MCF 10A (cell line): ENCODE results near the gene DLX4. TPM values are rescaled to one million over a fixed set of nuclear protein-coding genes. Genes with fewer than 3 reads are reported as not detected.

Experiments
- BruUV-seq: library from RNA; stranded (reverse); fragments of 400-500 nt; replicated peaks from 2 replicates; lab custom pipeline; 2021; lab: Mats Ljungman, UMichigan
- CTCF ChIA-PET: fragments of 300-600 bp; sonication (Branson Sonifier 250); formaldehyde crosslinking; extraction: SDS; loops from one replicate; lab custom pipeline; 2021; ENCODE audit warnings: antibody characterized with exemption, inconsistent platforms; lab: Yijun Ruan, JAX
- POLR2A ChIA-PET: fragments of 300-600, 350-650 bp; sonication (Branson Sonifier 250); formaldehyde crosslinking; extraction: SDS; loops from one replicate; lab custom pipeline; 2020; ENCODE audit warnings: antibody characterized with exemption, inconsistent platforms; lab: Yijun Ruan, JAX
- DNase-seq: peaks from one replicate; pipeline ENCODE4 v3.0.0-alpha.2; 2018; ENCODE audit not compliant: unreplicated experiment
- H3K27ac Mint-ChIP-seq: one replicate; pipeline ENCODE4 v1.8.0; 2022; ENCODE audit warnings: mild to moderate bottlenecking, low read depth, mixed read lengths; ENCODE audit not compliant: unreplicated experiment
- H3K27me3 Mint-ChIP-seq: one replicate; pipeline ENCODE4 v1.8.0; 2022; ENCODE audit warnings: mixed read lengths; ENCODE audit not compliant: insufficient read depth, unreplicated experiment
- H3K36me3 Mint-ChIP-seq: one replicate; pipeline ENCODE4 v1.8.0; 2022; ENCODE audit warnings: mild to moderate bottlenecking, moderate library complexity, mixed read lengths; ENCODE audit not compliant: insufficient read depth, unreplicated experiment
- H3K4me1 Mint-ChIP-seq: one replicate; pipeline ENCODE4 v1.8.0; 2022; ENCODE audit warnings: mixed read lengths; ENCODE audit not compliant: insufficient read depth, unreplicated experiment
- H3K4me3 Mint-ChIP-seq: one replicate; pipeline ENCODE4 v1.8.0; 2022; ENCODE audit warnings: mild to moderate bottlenecking, moderate library complexity, mixed read lengths; ENCODE audit not compliant: unreplicated experiment
- H3K9me3 Mint-ChIP-seq: one replicate; pipeline ENCODE4 v1.8.0; 2022; ENCODE audit warnings: mixed read lengths; ENCODE audit not compliant: unreplicated experiment
- CTCF ChIP-seq: fragments of 200-600 bp; IDR thresholded peaks from one replicate; pipeline ENCODE4 v1.8.0; 2022; ENCODE audit warnings: antibody characterized with exemption, mild to moderate bottlenecking; ENCODE audit not compliant: unreplicated experiment
- intact Hi-C: fragments of 100-400 bp; cut with micrococcal nuclease; formaldehyde crosslinking; loops from 2 replicates; pipeline ENCODE4 v1.14.1; 2022
- total RNA-seq: library from RNA; stranded (reverse); gene quantifications from 2 replicates; pipeline ENCODE4 v1.2.3, GENCODE V29; 2022

The DLX4 gene
- total RNA-seq, 1 experiment from 2014 or later = 0.56 TPM

- ChIA-PET CTCF (interaction anchor here (1.0 kb wide), 1 partner anchor 12 kb away, joined by 5 read pairs; no protein-coding TSS in a partner anchor), POLR2A (no interaction called here)
- intact Hi-C loops = no loop called here
- Mint-ChIP-seq H3K27me3 (peaks cover 54% of the 10 kb centered on the region), H3K27ac (no peak overlapping the region), H3K36me3 (no peaks in the 10 kb centered on the region), H3K4me1 (no peaks in the 10 kb centered on the region), H3K4me3 (no peak overlapping the region), H3K9me3 (no peaks in the 10 kb centered on the region)
- BruUV-seq = no TSS peak
- TF ChIP-seq CTCF = no peak
- DNase-seq = no peak
Measured at GRCh38 chr17:49964769-49965523, 4.0 kb upstream of the DLX4 start.

- no peak overlapping the region for H3K4me3 Mint-ChIP-seq
- no peaks in the 10 kb centered on the region for H3K36me3 Mint-ChIP-seq
- no peak for DNase-seq
- H3K4me1 Mint-ChIP-seq = peaks cover 3% of the 10 kb centered on the region
- peaks cover 59% of the 10 kb centered on the region for H3K27me3 Mint-ChIP-seq
- BruUV-seq = no TSS peak
- H3K27ac Mint-ChIP-seq = no peak overlapping the region
- H3K9me3 Mint-ChIP-seq = no peaks in the 10 kb centered on the region
- no peak for TF ChIP-seq CTCF
- ChIA-PET CTCF (interaction anchor here (1.6 kb wide), 1 partner anchor 12 kb away, joined by 3 read pairs; no protein-coding TSS in a partner anchor), POLR2A (interaction anchor here (4.7 kb wide), 1 partner anchor 12 kb away, joined by 34 read pairs; no protein-coding TSS in a partner anchor)
- intact Hi-C loops = no loop called here
Measured at GRCh38 chr17:49965524-49965909, 3.5 kb upstream of the DLX4 start.

- BruUV-seq = no TSS peak
- Mint-ChIP-seq H3K4me3 (no peak overlapping the region), H3K36me3 (no peaks in the 10 kb centered on the region), H3K27me3 (peaks cover 71% of the 10 kb centered on the region), H3K27ac (no peak overlapping the region), H3K4me1 (peaks cover 6% of the 10 kb centered on the region), H3K9me3 (no peaks in the 10 kb centered on the region)
- intact Hi-C loops = no loop called here
- ChIA-PET POLR2A (interaction anchor here (0.6 to 4.7 kb wide), 4 partner anchors 11 to 323 kb away, joined by 3 to 34 read pairs (median 4); no protein-coding TSS in a partner anchor), CTCF (interaction anchor here (1.0 to 2.0 kb wide), 3 partner anchors 14 to 399 kb away, joined by 3 to 9 read pairs (median 3); no protein-coding TSS in a partner anchor)
- no peak for DNase-seq
- TF ChIP-seq CTCF = no peak
Measured at GRCh38 chr17:49966767-49967166, 2.2 kb upstream of the DLX4 start.

- H3K27ac Mint-ChIP-seq = no peak overlapping the region
- H3K4me3 Mint-ChIP-seq = no peak overlapping the region
- ChIA-PET POLR2A (interaction anchor here (0.6 to 4.7 kb wide), 3 partner anchors 11 to 322 kb away, joined by 3 to 34 read pairs (median 4); no protein-coding TSS in a partner anchor), CTCF (interaction anchor here (1.0 to 2.0 kb wide), 2 partner anchors 30 to 399 kb away, joined by 3 to 9 read pairs; no protein-coding TSS in a partner anchor)
- TF ChIP-seq CTCF = no peak
- no peaks in the 10 kb centered on the region for H3K9me3 Mint-ChIP-seq
- DNase-seq = no peak
- no TSS peak for BruUV-seq
- peaks cover 6% of the 10 kb centered on the region for H3K4me1 Mint-ChIP-seq
- intact Hi-C loops = no loop called here
- H3K36me3 Mint-ChIP-seq = no peaks in the 10 kb centered on the region
- H3K27me3 Mint-ChIP-seq = peaks cover 73% of the 10 kb centered on the region
Measured at GRCh38 chr17:49967205-49967604, 1.8 kb upstream of the DLX4 start.
